ENCODE results near the gene FABP6. TPM values are rescaled to one million over a fixed set of nuclear protein-coding genes. Genes with fewer than 3 reads are reported as not detected.

FABP6 gene
- total RNA-seq, 1 donor = not detected

DNA sequence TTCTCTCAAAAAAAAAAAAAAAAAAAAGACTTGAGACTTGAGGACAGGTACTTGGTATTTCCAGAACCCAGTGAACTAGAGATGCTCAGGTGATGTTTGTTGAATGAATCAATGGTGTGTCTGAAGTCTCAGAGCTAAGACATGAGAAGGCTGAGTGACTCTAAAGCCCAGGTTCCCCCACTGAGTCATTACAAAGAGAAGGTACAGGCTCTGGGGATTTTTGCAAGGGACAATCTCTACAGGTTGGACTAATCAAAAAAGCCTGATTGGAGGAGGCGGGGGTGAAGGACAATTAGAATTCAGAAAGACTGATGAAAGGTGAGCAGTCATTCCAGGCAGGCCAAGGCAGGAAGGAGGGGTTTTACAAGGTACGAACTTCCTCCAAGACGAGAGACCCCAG is 8.2 kb upstream of the FABP6 start:
- Histone ChIP-seq H3K4me1 (ENCODE audit: insufficient read depth, low read length) (no peaks in the 10 kb centered on the region), H3K36me3 (ENCODE audit: insufficient read depth, low read length) (no peaks in the 10 kb centered on the region), H3K4me3 (ENCODE audit: insufficient read depth, low read length) (no peak overlapping the region), H3K9me3 (ENCODE audit: low read depth, low read length) (no peaks in the 10 kb centered on the region), H3K27ac (ENCODE audit: low read depth, low read length) (no peak overlapping the region), H3K4me2 (ENCODE audit: insufficient read depth, low read length) (no peak overlapping the region), H2AFZ (ENCODE audit: low read length) (no peak overlapping the region), H3K27me3 (ENCODE audit: insufficient read depth, low read length) (no peaks in the 10 kb centered on the region), H3K79me2 (ENCODE audit: insufficient read depth, low read length) (no peaks in the 10 kb centered on the region), H4K20me1 (ENCODE audit: insufficient read depth, low read length) (no peaks in the 10 kb centered on the region)
- DNase-seq (ENCODE audit: insufficient read length, low spot score, missing footprints) = no peak
- TF ChIP-seq CTCF (IDR thresholded peaks at IDR 0.05; ENCODE audit: extremely low read depth, low read depth, low read length) = no peak

- no peaks in the 10 kb centered on the region for H3K27me3 ChIP-seq (ENCODE audit: insufficient read depth, low read length)
- H3K27ac ChIP-seq (ENCODE audit: low read depth, low read length) = no peak overlapping the region
- no peaks in the 10 kb centered on the region for H3K36me3 ChIP-seq (ENCODE audit: insufficient read depth, low read length)
- H3K79me2 ChIP-seq (ENCODE audit: insufficient read depth, low read length) = no peaks in the 10 kb centered on the region
- no peaks in the 10 kb centered on the region for H4K20me1 ChIP-seq (ENCODE audit: insufficient read depth, low read length)
- no peak for TF ChIP-seq CTCF (IDR thresholded peaks at IDR 0.05; ENCODE audit: extremely low read depth, low read depth, low read length)
- no peaks in the 10 kb centered on the region for H3K9me3 ChIP-seq (ENCODE audit: low read depth, low read length)
- no peak for DNase-seq (ENCODE audit: insufficient read length, low spot score, missing footprints)
- no peak overlapping the region for H3K4me3 ChIP-seq (ENCODE audit: insufficient read depth, low read length)
- H3K4me1 ChIP-seq (ENCODE audit: insufficient read depth, low read length) = no peaks in the 10 kb centered on the region
- H3K4me2 ChIP-seq (ENCODE audit: insufficient read depth, low read length) = no peak overlapping the region
- no peak overlapping the region for H2AFZ ChIP-seq (ENCODE audit: low read length)
Observed at GRCh38 chr5:160227012-160227411, 2.3 kb upstream of the FABP6 start.

- Histone ChIP-seq H3K4me2 (ENCODE audit: insufficient read depth, low read length) (no peak overlapping the region), H3K27me3 (ENCODE audit: insufficient read depth, low read length) (no peaks in the 10 kb centered on the region), H3K4me1 (ENCODE audit: insufficient read depth, low read length) (no peaks in the 10 kb centered on the region), H3K79me2 (ENCODE audit: insufficient read depth, low read length) (no peaks in the 10 kb centered on the region), H3K27ac (ENCODE audit: low read depth, low read length) (no peak overlapping the region), H2AFZ (ENCODE audit: low read length) (peak overlapping the region; percentile 61), H4K20me1 (ENCODE audit: insufficient read depth, low read length) (no peaks in the 10 kb centered on the region), H3K36me3 (ENCODE audit: insufficient read depth, low read length) (no peaks in the 10 kb centered on the region), H3K9me3 (ENCODE audit: low read depth, low read length) (no peaks in the 10 kb centered on the region), H3K4me3 (ENCODE audit: insufficient read depth, low read length) (no peak overlapping the region)
- no peak for DNase-seq (ENCODE audit: insufficient read length, low spot score, missing footprints)
- no peak for TF ChIP-seq CTCF (IDR thresholded peaks at IDR 0.05; ENCODE audit: extremely low read depth, low read depth, low read length)
Observed at GRCh38 chr5:160230686-160231527, 1.6 kb downstream of the FABP6 start.

DNA sequence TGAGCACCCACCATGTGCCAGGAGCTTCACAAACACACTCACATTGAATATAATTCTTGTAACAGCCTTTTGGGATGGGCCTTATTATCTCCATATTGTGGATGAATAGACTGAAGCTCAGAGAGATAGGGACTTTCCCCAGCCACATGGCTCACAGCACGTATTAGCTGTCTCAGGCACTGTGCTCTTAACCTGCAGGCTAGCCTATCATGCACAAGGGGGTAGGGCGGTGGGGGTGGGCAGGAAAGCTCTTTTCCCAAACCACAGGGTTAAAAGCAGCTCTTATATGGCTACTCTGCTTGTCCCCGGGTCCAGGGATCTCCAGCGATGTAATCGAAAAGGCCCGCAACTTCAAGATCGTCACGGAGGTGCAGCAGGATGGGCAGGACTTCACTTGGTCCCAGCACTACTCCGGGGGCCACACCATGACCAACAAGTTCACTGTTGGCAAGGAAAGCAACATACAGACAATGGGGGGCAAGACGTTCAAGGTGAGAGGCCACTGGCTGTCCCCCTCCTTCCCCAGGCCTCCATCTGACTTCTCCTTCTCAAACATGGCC is 2.6 kb downstream of the FABP6 start:
- no peak overlapping the region for H2AFZ ChIP-seq (ENCODE audit: low read length)
- H3K4me1 ChIP-seq (ENCODE audit: insufficient read depth, low read length) = no peaks in the 10 kb centered on the region
- no peak overlapping the region for H3K4me2 ChIP-seq (ENCODE audit: insufficient read depth, low read length)
- no peaks in the 10 kb centered on the region for H3K9me3 ChIP-seq (ENCODE audit: low read depth, low read length)
- no peaks in the 10 kb centered on the region for H4K20me1 ChIP-seq (ENCODE audit: insufficient read depth, low read length)
- H3K27me3 ChIP-seq (ENCODE audit: insufficient read depth, low read length) = no peaks in the 10 kb centered on the region
- H3K27ac ChIP-seq (ENCODE audit: low read depth, low read length) = no peak overlapping the region
- no peak for TF ChIP-seq CTCF (IDR thresholded peaks at IDR 0.05; ENCODE audit: extremely low read depth, low read depth, low read length)
- no peaks in the 10 kb centered on the region for H3K36me3 ChIP-seq (ENCODE audit: insufficient read depth, low read length)
- no peak for DNase-seq (ENCODE audit: insufficient read length, low spot score, missing footprints)
- no peaks in the 10 kb centered on the region for H3K79me2 ChIP-seq (ENCODE audit: insufficient read depth, low read length)
- H3K4me3 ChIP-seq (ENCODE audit: insufficient read depth, low read length) = no peak overlapping the region

Measured in osteoblast (primary cell).